Thoracic aorta (tissue), 2 donors: ENCODE results near the gene ARMC9. TPM values are rescaled to one million over a fixed set of nuclear protein-coding genes. Genes with fewer than 3 reads are reported as not detected.

ENCODE experiments used
- ATAC-seq: fragments of 150-250 bp; one replicate; pipeline ENCODE4 v1.8.0; 2017; ENCODE audit warnings: low read depth; ENCODE audit not compliant: insufficient number of reproducible peaks, low FRiP score
- DNase-seq: peaks from one replicate; pipeline ENCODE4 v3.0.0-alpha.2; 2020; ENCODE audit warnings: low spot score
- H3K27ac ChIP-seq, 2 donors: fragments of 200-600 bp; sonication (generic); 1 replicate in 1 of 2; 2 replicates in 1 of 2; pipeline ENCODE4 v1.5.1; 2016; ENCODE audit warnings: mild to moderate bottlenecking in 2 of 2, moderate library complexity in 2 of 2
- H3K27me3 ChIP-seq: fragments of 200-600 bp; sonication (generic); replicated peaks from 2 replicates; pipeline ENCODE4 v1.6.0; 2016; ENCODE audit warnings: mild to moderate bottlenecking; ENCODE audit not compliant: insufficient read depth
- H3K36me3 ChIP-seq: fragments of 200-600 bp; sonication (generic); one replicate; pipeline ENCODE4 v1.5.1; 2016
- H3K4me1 ChIP-seq, 2 donors: fragments of 200-600 bp; sonication (generic); 1 replicate in 1 of 2; 2 replicates in 1 of 2; pipeline versions ENCODE4 v1.5.1 to v1.6.0; 2016; ENCODE audit warnings: low read depth in 2 of 2, mild to moderate bottlenecking in 1 of 2; ENCODE audit not compliant: control insufficient read depth in 1 of 2
- H3K4me3 ChIP-seq: fragments of 200-600 bp; sonication (generic); 2 replicates; pipeline ENCODE4 v1.5.1; 2016; ENCODE audit warnings: mild to moderate bottlenecking
- H3K9me3 ChIP-seq: fragments of 200-600 bp; sonication (generic); 2 replicates; pipeline ENCODE4 v1.5.1; 2016
- CTCF ChIP-seq: fragments of 200-600 bp; sonication (generic); IDR thresholded peaks from one replicate; pipeline ENCODE4 v1.5.1; 2019; ENCODE audit warnings: antibody characterized with exemption
- total RNA-seq, 2 donors: library from RNA; depleted of rRNA; stranded (reverse); fragments of >200 nt; gene quantifications; one replicate each; pipeline versions ENCODE4 v1.1.0 to v1.2.3, GENCODE V29; 2016

Gene ARMC9
- total RNA-seq, 2 donors from 2014 or later = 68.5 to 103 TPM

DNA sequence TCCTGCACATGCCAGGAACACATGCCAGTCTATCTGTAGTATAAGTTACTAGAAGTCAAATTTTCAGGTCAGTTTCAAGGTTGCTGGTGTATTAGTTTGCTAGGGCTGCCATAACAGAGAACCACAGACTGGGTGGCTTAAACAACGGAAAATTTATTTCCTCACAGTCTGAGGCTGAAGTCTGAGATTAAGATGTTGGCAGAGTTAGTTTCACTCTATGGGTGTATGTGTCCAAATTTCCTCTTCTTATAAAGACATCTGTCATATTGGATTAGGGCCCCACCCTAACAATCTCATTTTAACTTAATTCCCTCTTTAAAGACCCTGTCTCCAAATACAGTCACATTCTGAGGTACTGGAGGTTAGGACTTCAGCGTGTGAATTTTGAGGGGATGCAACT, 223.6 kb downstream of the ARMC9 start:
- no peaks in the 10 kb centered on the region for H3K36me3 ChIP-seq
- no peaks in the 10 kb centered on the region for H3K9me3 ChIP-seq
- H3K27me3 ChIP-seq = no peaks in the 10 kb centered on the region
- ATAC-seq (no peak), DNase-seq (no peak)
- H3K27ac ChIP-seq = no peak overlapping the region
- H3K4me3 ChIP-seq = no peak overlapping the region
- H3K4me1 ChIP-seq = no peaks in the 10 kb centered on the region
- no peak for TF ChIP-seq CTCF

DNA sequence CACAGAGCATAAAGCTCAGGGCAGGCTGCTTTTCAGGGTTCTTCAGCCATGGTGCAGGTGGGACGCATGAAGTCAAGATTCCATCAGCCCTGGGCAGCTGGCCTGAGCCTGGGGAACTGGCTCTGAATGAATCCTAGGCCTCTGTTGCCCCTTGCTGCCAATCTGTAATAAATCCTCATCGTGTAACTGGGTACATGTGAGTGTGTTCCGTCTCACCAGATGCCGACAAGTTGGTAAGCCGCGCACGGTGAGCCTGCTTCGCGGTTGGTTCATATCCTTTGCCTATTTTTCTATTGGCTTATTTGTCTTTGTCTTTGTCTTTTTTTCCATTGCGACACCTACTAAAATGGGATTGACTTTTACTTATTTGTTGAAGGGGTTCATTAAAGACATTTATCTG, 224.7 kb downstream of the ARMC9 start:
- no peak for ATAC-seq
- Histone ChIP-seq H3K27ac (no peak overlapping the region), H3K4me1 (no peaks in the 10 kb centered on the region), H3K4me3 (no peak overlapping the region), H3K27me3 (no peaks in the 10 kb centered on the region), H3K36me3 (no peaks in the 10 kb centered on the region), H3K9me3 (no peaks in the 10 kb centered on the region)
- no peak for TF ChIP-seq CTCF
- DNase-seq = no peak

Other genes starting within 250 kb of the ARMC9 start
- gene SPATA3, start 202.5 kb upstream of the ARMC9 start, total RNA-seq = not detected
- under 1 TPM in 1 of 2 donors, not detected in 1; 0.14 TPM for gene C2orf72, start 161.1 kb upstream of the ARMC9 start, total RNA-seq
- gene PSMD1, start 141.8 kb upstream of the ARMC9 start, total RNA-seq = 10 to 100 TPM; 42.2 to 73.5 TPM
- gene HTR2B, start 73.6 kb upstream of the ARMC9 start, total RNA-seq = 1 to 10 TPM; 2.8 to 9.2 TPM
- 10 to 100 TPM; 11.4 to 17.5 TPM for gene B3GNT7, start 197.1 kb downstream of the ARMC9 start, total RNA-seq